CD14-positive monocyte (primary cell): ENCODE data around the gene SLC35G6. TPM values are rescaled to one million over a fixed set of nuclear protein-coding genes. Genes with fewer than 3 reads are reported as not detected.

Experiments
- DNase-seq, 3 donors: peaks; one replicate each; pipeline ENCODE4 v3.0.0-alpha.2; 2011 to 2022
- H2AFZ ChIP-seq: 2 replicates; pipeline ENCODE4 v1.6.0; 2012; ENCODE audit warnings: mild to moderate bottlenecking, low read depth, low read length, inconsistent platforms; ENCODE audit not compliant: insufficient read depth, poor library complexity, severe bottlenecking
- H3K27ac ChIP-seq, 2 donors: 1 replicate in 1 of 2; 2 replicates in 1 of 2; pipeline ENCODE4 v1.5.1; 2012 to 2013; ENCODE audit warnings: low read length in 2 of 2, control low read depth in 1 of 2, inconsistent platforms in 1 of 2, low read depth in 1 of 2, mild to moderate bottlenecking in 1 of 2
- H3K27me3 ChIP-seq, 2 donors: one replicate each; pipeline versions ENCODE4 v1.6.0 to v1.6.1; 2011 to 2013; ENCODE audit warnings: low read length in 2 of 2; ENCODE audit not compliant: control insufficient read depth in 2 of 2, insufficient read depth in 2 of 2
- H3K36me3 ChIP-seq, 2 donors: replicated peaks in 1 of 2; 1 replicate in 1 of 2; 2 replicates in 1 of 2; pipeline versions ENCODE4 v1.5.1 to v1.6.1; 2012 to 2013; ENCODE audit warnings: low read length in 2 of 2, control low read depth in 1 of 2, inconsistent platforms in 1 of 2, mild to moderate bottlenecking in 1 of 2; ENCODE audit not compliant: insufficient read depth in 2 of 2, control insufficient read depth in 1 of 2
- H3K4me1 ChIP-seq, 2 donors: 1 replicate in 1 of 2; 2 replicates in 1 of 2; pipeline versions ENCODE4 v1.5.1 to v1.6.1; 2012 to 2013; ENCODE audit warnings: low read length in 2 of 2, control low read depth in 1 of 2, inconsistent platforms in 1 of 2, mild to moderate bottlenecking in 1 of 2, moderate library complexity in 1 of 2; ENCODE audit not compliant: insufficient read depth in 2 of 2, control insufficient read depth in 1 of 2
- H3K4me2 ChIP-seq: replicated peaks from 2 replicates; pipeline ENCODE3; 2012; ENCODE audit warnings: low read length, moderate library complexity, mild to moderate bottlenecking; ENCODE audit not compliant: poor library complexity, severe bottlenecking; ENCODE audit errors: extremely low read depth
- H3K4me3 ChIP-seq, 3 experiments: fragments of 200-600 bp in 1 of 3; sonication (generic) in 1 of 3; replicated peaks in 1 of 3; 1 replicate in 2 of 3; 2 replicates in 1 of 3; pipeline ENCODE4 v1.5.1; 2011 to 2013; ENCODE audit warnings: low read length in 3 of 3, mild to moderate bottlenecking in 3 of 3, control low read depth in 2 of 3, low read depth in 2 of 3, inconsistent platforms in 1 of 3, moderate library complexity in 1 of 3
- H3K79me2 ChIP-seq: 2 replicates; pipeline ENCODE4 v1.6.0; 2012; ENCODE audit warnings: mild to moderate bottlenecking, control low read depth, inconsistent platforms, low read length, moderate library complexity; ENCODE audit not compliant: insufficient read depth
- H3K9ac ChIP-seq: 2 replicates; pipeline ENCODE4 v1.6.0; 2017; ENCODE audit warnings: low read length, mild to moderate bottlenecking; ENCODE audit not compliant: insufficient read depth, poor library complexity, severe bottlenecking
- H3K9me3 ChIP-seq, 2 donors: replicated peaks in 1 of 2; 1 replicate in 1 of 2; 2 replicates in 1 of 2; pipeline versions ENCODE4 v1.5.1 to v1.6.1; 2012 to 2013; ENCODE audit warnings: low read length in 2 of 2, control low read depth in 1 of 2; ENCODE audit not compliant: control insufficient read depth in 1 of 2, insufficient read depth in 1 of 2
- H4K20me1 ChIP-seq: 2 replicates; pipeline ENCODE4 v1.6.0; 2012; ENCODE audit warnings: mild to moderate bottlenecking, low read length, control low read depth, moderate library complexity; ENCODE audit not compliant: insufficient read depth
- H3K27ac Mint-ChIP-seq, 7 donors: one replicate each; pipeline ENCODE4 v1.8.0; 2020; ENCODE audit warnings: mild to moderate bottlenecking in 7 of 7, mixed read lengths in 7 of 7, moderate library complexity in 6 of 7, inconsistent platforms in 2 of 7
- H3K27me3 Mint-ChIP-seq, 3 donors: one replicate each; pipeline ENCODE4 v1.8.0; 2021 to 2022; ENCODE audit warnings: low read depth in 3 of 3, mild to moderate bottlenecking in 3 of 3, mixed read lengths in 3 of 3, moderate library complexity in 3 of 3, inconsistent platforms in 1 of 3
- H3K36me3 Mint-ChIP-seq, 2 donors: one replicate each; pipeline ENCODE4 v1.8.0; 2020; ENCODE audit warnings: mixed read lengths in 2 of 2, inconsistent platforms in 1 of 2, mild to moderate bottlenecking in 1 of 2
- H3K4me1 Mint-ChIP-seq: one replicate; pipeline ENCODE4 v1.8.0; 2020; ENCODE audit warnings: mild to moderate bottlenecking, mixed read lengths
- H3K4me3 Mint-ChIP-seq, 2 donors: one replicate each; pipeline ENCODE4 v1.8.0; 2020; ENCODE audit warnings: mild to moderate bottlenecking in 2 of 2, mixed read lengths in 2 of 2, moderate library complexity in 1 of 2
- H3K9me3 Mint-ChIP-seq, 7 donors: one replicate each; pipeline ENCODE4 v1.8.0; 2020 to 2022; ENCODE audit warnings: mixed read lengths in 7 of 7, mild to moderate bottlenecking in 6 of 7, moderate library complexity in 6 of 7, inconsistent platforms in 2 of 7
- WGBS: methylation state at CpG from one replicate; pipeline ENCODE4 v1.1.5; 2013; ENCODE audit warnings: missing lambda C conversion rate; ENCODE audit not compliant: insufficient coverage; 5-methylcytosine and 5-hydroxymethylcytosine counted together
- intact Hi-C, 2 donors: fragments of 100-400 bp; cut with micrococcal nuclease; formaldehyde crosslinking; loops; one replicate each; pipeline versions ENCODE4 v1.15.0 to v1.15.1; 2023
- polyA plus RNA-seq, 3 donors: library from polyadenylated mRNA; depleted of rRNA in 1 of 3; unstranded in 2 of 3; stranded (reverse) in 1 of 3; fragments of 300-500 nt in 2 of 3; fragments of >200 nt in 1 of 3; fragmentation: Illumina TruSeq in 2 of 3; gene quantifications; 1 replicate in 2 of 3; 2 replicates in 1 of 3; pipeline ENCODE4 v1.2.3, GENCODE V29; 2012 to 2021
- TF ChIP-seq, protein P1 (sequence below): fragments of 200-600 bp; IDR thresholded peaks from one replicate; pipeline ENCODE4 v1.8.0; 2022; ENCODE audit warnings: antibody characterized with exemption, mild to moderate bottlenecking

Gene SLC35G6
- polyA plus RNA-seq, 3 donors, result not detected

DNA sequence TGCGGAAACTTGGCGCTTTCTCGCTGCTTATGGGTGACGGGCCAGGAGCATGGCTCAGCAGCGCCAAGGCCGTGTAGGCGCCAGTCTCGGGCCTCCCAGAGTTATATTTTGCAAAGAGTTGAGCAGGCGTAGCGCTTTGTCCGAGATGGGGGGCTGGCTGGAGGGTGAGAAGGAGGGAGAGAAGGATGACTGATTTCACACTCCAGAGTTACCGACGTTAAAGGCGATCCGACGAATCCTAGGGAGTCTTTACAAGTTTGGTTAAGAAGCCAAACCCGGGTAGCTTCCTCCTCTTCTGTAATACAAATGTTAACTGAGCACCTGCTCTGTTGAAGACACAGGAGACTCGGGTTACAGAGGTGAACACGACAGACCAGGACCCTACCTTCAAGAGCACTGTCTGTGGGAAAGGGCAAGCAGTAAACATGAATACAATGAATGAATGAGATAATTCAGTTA, 3.7 kb downstream of the SLC35G6 start:
- intact Hi-C loops, result loop anchor here (1.0 to 10.0 kb wide), 8 partner anchors 46 to 357 kb away; partner anchors contain the start of genes DVL2 (in 1 of the 2), FGF11 (in 1 of the 2), KCTD11 (in 1 of the 2) and PHF23 (in 1 of the 2)
- 0% methylated on average over 15 of the region's 19 CpGs for WGBS

DNA sequence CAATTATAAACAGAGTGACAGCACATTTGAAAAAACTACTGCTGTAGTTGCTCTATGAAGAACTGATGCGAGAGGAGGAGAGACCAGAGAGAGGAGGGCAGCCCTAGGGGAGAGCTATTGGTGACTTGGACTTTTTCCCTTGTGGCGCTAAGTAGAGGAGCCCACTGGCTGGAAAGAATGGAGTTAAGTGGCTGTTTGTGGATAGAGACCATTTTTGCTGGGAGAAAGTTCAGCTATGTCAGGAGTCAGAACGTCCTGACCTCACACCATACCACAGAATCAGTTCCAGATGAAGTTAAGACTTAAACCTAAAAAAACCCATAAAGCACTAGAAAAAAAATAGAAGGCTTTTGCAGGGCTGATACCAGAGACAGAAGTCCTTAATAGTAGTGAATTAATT, 4.9 kb downstream of the SLC35G6 start:
- no peak for DNase-seq
- no peaks in the 10 kb centered on the region for H3K9me3 Mint-ChIP-seq
- intact Hi-C loops, result loop anchor here in 1 of 2 donors (5.0 to 10.0 kb wide), 3 partner anchors 131 to 251 kb away; partner anchors contain the start of genes DVL2, KCTD11, PHF23 and TMEM95
- Histone ChIP-seq H3K27me3 (no peaks in the 10 kb centered on the region), H3K27ac (no peak overlapping the region), H3K36me3 (peaks cover under 1 to 17% of the 10 kb centered on the region in 2 donors), H2AFZ (no peak overlapping the region), H3K9ac (no peak overlapping the region), H3K4me3 (peak overlapping the region in 1 of 3 experiments; percentile 45), H3K9me3 (no peaks in the 10 kb centered on the region), H3K79me2 (peaks cover 71% of the 10 kb centered on the region), H3K4me1 (peaks cover 30 to 50% of the 10 kb centered on the region in 2 donors), H4K20me1 (peaks cover 66% of the 10 kb centered on the region), H3K4me2 (peak overlapping the region; percentile 75)
- WGBS, result 100% methylated on average over 1 of the region's 3 CpGs
- peak overlapping the region; percentile 68 to 93 for H3K4me3 Mint-ChIP-seq
- TF ChIP-seq, protein P1, sequence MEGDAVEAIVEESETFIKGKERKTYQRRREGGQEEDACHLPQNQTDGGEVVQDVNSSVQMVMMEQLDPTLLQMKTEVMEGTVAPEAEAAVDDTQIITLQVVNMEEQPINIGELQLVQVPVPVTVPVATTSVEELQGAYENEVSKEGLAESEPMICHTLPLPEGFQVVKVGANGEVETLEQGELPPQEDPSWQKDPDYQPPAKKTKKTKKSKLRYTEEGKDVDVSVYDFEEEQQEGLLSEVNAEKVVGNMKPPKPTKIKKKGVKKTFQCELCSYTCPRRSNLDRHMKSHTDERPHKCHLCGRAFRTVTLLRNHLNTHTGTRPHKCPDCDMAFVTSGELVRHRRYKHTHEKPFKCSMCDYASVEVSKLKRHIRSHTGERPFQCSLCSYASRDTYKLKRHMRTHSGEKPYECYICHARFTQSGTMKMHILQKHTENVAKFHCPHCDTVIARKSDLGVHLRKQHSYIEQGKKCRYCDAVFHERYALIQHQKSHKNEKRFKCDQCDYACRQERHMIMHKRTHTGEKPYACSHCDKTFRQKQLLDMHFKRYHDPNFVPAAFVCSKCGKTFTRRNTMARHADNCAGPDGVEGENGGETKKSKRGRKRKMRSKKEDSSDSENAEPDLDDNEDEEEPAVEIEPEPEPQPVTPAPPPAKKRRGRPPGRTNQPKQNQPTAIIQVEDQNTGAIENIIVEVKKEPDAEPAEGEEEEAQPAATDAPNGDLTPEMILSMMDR, result no peak
- peaks cover 73% of the 10 kb centered on the region for H3K4me1 Mint-ChIP-seq
- H3K27me3 Mint-ChIP-seq, result peaks cover 0 to 2% (median 1%) of the 10 kb centered on the region in 3 donors
- peak overlapping the region in 4 of 7 donors; percentile 52 to 84 (median 64) for H3K27ac Mint-ChIP-seq
- peaks cover 19 to 24% of the 10 kb centered on the region in 2 donors for H3K36me3 Mint-ChIP-seq

More for the DNA sequence above, 3.7 kb downstream of the SLC35G6 start:
- no peaks in the 10 kb centered on the region for H3K27me3 ChIP-seq
- peaks cover 64% of the 10 kb centered on the region for H3K79me2 ChIP-seq
- peak overlapping the region; percentile 95 to 98 for H3K27ac ChIP-seq
- Mint-ChIP-seq H3K36me3 (peaks cover 13 to 15% of the 10 kb centered on the region in 2 donors), H3K27ac (peak overlapping the region; percentile 96 to 100 (median 100)), H3K9me3 (no peaks in the 10 kb centered on the region), H3K4me3 (peak overlapping the region; percentile 93 to 97), H3K27me3 (peaks cover 1 to 3% (median 2%) of the 10 kb centered on the region in 3 donors), H3K4me1 (peaks cover 73% of the 10 kb centered on the region)
- peak overlapping the region; percentile 34 for H3K9ac ChIP-seq
- DNase-seq, result no peak
- H3K4me2 ChIP-seq, result peak overlapping the region; percentile 75
- H2AFZ ChIP-seq, result no peak overlapping the region
- TF ChIP-seq, protein P1, result peak; percentile 10
- peaks cover 37 to 55% of the 10 kb centered on the region in 2 donors for H3K4me1 ChIP-seq
- peaks cover 0 to 8% of the 10 kb centered on the region in 2 donors for H3K36me3 ChIP-seq
- peak overlapping the region; percentile 75 to 87 (median 85) for H3K4me3 ChIP-seq
- H4K20me1 ChIP-seq, result peaks cover 54% of the 10 kb centered on the region
- H3K9me3 ChIP-seq, result no peaks in the 10 kb centered on the region
